ENCODE results near the gene ZNF365.
"Not testable (repeated sequence)": the region's sequence is repeated elsewhere in the genome, so short reads cannot be mapped to it uniquely, and the experiment has no call there.

ZNF365 gene

GRCh38 chr10:62393237-62393636 is 19.1 kb downstream of the ZNF365 start:
- DNase-seq (ENCODE audit: low spot score) = no peak
- in situ Hi-C loops (cut with MboI; ENCODE audit: low sequenced_read_pairs, unreplicated experiment) = no loop called here
- TF ChIP-seq, protein P1, sequence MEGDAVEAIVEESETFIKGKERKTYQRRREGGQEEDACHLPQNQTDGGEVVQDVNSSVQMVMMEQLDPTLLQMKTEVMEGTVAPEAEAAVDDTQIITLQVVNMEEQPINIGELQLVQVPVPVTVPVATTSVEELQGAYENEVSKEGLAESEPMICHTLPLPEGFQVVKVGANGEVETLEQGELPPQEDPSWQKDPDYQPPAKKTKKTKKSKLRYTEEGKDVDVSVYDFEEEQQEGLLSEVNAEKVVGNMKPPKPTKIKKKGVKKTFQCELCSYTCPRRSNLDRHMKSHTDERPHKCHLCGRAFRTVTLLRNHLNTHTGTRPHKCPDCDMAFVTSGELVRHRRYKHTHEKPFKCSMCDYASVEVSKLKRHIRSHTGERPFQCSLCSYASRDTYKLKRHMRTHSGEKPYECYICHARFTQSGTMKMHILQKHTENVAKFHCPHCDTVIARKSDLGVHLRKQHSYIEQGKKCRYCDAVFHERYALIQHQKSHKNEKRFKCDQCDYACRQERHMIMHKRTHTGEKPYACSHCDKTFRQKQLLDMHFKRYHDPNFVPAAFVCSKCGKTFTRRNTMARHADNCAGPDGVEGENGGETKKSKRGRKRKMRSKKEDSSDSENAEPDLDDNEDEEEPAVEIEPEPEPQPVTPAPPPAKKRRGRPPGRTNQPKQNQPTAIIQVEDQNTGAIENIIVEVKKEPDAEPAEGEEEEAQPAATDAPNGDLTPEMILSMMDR (IDR thresholded peaks at IDR 0.05; ENCODE audit: borderline replicate concordance, control extremely low read depth, extremely low read depth, insufficient read depth, missing control alignments) = no peak

- in situ Hi-C loops (cut with MboI; ENCODE audit: low sequenced_read_pairs, unreplicated experiment) = no loop called here
- no peak for DNase-seq (ENCODE audit: low spot score)
Observed at GRCh38 chr10:62394556-62395018, 20.4 kb downstream of the ZNF365 start.

GRCh38 chr10:62395892-62396291 is 21.7 kb downstream of the ZNF365 start:
- DNase-seq (ENCODE audit: low spot score) = no peak
- TF ChIP-seq, protein P1 (IDR thresholded peaks at IDR 0.05; ENCODE audit: borderline replicate concordance, control extremely low read depth, extremely low read depth, insufficient read depth, missing control alignments) = no peak
- in situ Hi-C loops (cut with MboI; ENCODE audit: low sequenced_read_pairs, unreplicated experiment) = no loop called here

More at GRCh38 chr10:62394556-62395018, 20.4 kb downstream of the ZNF365 start:
- TF ChIP-seq, protein P1 (IDR thresholded peaks at IDR 0.05; ENCODE audit: borderline replicate concordance, control extremely low read depth, extremely low read depth, insufficient read depth, missing control alignments) = no peak

DNA sequence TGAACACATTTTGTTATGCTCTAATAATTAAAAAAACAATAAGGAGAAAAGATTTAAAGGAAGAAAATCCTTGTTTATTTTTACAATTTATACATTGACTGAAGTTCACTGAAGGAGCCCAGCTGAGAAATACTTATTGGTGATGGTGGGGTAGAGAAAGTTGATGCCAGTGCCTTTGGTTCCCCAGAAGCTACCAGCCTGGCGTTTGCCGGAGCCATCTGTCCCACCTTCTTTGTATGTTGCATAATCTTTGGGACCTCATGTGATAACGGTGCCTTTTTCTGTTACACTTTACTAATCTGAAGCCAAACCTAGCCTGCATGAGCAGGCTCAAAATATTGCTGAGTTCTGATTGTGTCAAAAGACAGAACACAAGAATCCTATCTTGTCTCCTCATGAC is 22.7 kb downstream of the ZNF365 start:
- TF ChIP-seq, protein P1 (IDR thresholded peaks at IDR 0.05; ENCODE audit: borderline replicate concordance, control extremely low read depth, extremely low read depth, insufficient read depth, missing control alignments) = no peak
- DNase-seq (ENCODE audit: low spot score) = no peak
- in situ Hi-C loops (cut with MboI; ENCODE audit: low sequenced_read_pairs, unreplicated experiment) = no loop called here

GRCh38 chr10:62399211-62399610 is 25.0 kb downstream of the ZNF365 start:
- TF ChIP-seq, protein P1 (IDR thresholded peaks at IDR 0.05; ENCODE audit: borderline replicate concordance, control extremely low read depth, extremely low read depth, insufficient read depth, missing control alignments) = no peak
- DNase-seq (ENCODE audit: low spot score) = no peak
- in situ Hi-C loops (cut with MboI; ENCODE audit: low sequenced_read_pairs, unreplicated experiment) = no loop called here

GRCh38 chr10:62402508-62402907 is 28.3 kb downstream of the ZNF365 start:
- TF ChIP-seq, protein P1 (IDR thresholded peaks at IDR 0.05; ENCODE audit: borderline replicate concordance, control extremely low read depth, extremely low read depth, insufficient read depth, missing control alignments) = no peak
- no peak for DNase-seq (ENCODE audit: low spot score)
- in situ Hi-C loops (cut with MboI; ENCODE audit: low sequenced_read_pairs, unreplicated experiment) = no loop called here

DNA sequence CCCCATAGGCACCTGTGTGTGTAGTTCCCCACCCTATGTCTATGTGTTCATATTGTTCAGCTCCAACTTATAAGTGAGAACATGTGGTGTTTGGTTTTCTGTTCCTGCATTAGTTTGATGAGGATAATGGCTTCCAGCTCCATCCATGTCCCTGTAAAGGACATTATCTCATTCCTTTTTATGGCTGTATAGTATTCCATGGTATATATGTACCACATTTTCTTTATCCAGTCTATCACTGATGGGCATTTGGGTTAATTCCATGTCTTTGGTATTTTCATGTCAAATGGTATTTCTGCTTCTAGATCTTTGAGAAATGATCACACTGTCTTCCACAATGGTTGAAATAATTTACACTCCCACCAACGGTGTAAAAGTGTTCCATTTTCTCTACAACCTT is 36.4 kb downstream of the ZNF365 start:
- DNase-seq (ENCODE audit: low spot score); in situ Hi-C loops (cut with MboI; ENCODE audit: low sequenced_read_pairs, unreplicated experiment): not testable (repeated sequence)

DNA sequence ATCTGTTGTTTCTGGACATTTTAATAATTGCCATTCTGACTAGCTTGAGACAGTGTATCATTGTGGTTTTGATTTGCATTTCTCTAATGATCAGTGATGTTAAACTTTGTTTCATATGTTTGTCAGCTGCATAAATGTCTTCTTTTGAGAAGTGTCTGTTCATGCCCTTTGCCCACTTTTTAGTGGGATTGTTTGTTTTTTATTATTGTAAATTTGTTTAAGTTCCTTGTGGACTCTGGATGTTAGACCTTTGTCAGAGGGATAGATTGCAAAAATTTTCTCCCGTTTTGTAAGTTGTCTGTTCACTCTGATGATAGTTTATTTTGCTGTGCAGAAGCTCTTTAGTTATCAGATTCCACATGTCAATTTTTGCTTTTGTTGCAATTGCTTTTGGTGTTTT is 36.8 kb downstream of the ZNF365 start:
- in situ Hi-C loops (cut with MboI; ENCODE audit: low sequenced_read_pairs, unreplicated experiment); DNase-seq (ENCODE audit: low spot score): not testable (repeated sequence)

Data from GM13976 (cell line).